ENCODE data around the gene RUSF1. TPM values are rescaled to one million over a fixed set of nuclear protein-coding genes. Genes with fewer than 3 reads are reported as not detected.

The RUSF1 gene
- total RNA-seq, 1 experiment from 2014 or later = 30.5 TPM

GRCh38 chr16:31532120-31532519, 23.9 kb upstream of the RUSF1 start:
- H3K27me3 ChIP-seq (ENCODE audit: low read length) = no peaks in the 10 kb centered on the region
- no peak overlapping the region for H2AFZ ChIP-seq (ENCODE audit: low read length)
- DNase-seq = no peak
- H3K4me3 ChIP-seq (ENCODE audit: low read length) = no peak overlapping the region
- no peaks in the 10 kb centered on the region for H3K79me2 ChIP-seq (ENCODE audit: low read length)
- no peak overlapping the region for H3K27ac ChIP-seq (ENCODE audit: low read length)
- no peak overlapping the region for H3K9ac ChIP-seq (ENCODE audit: low read length)
- H3K9me3 ChIP-seq (ENCODE audit: low read length) = no peaks in the 10 kb centered on the region
- H3K9me2 ChIP-seq (replicated peaks; ENCODE audit: insufficient read depth, low read length) = no peaks in the 10 kb centered on the region
- no peak overlapping the region for H3K4me2 ChIP-seq (ENCODE audit: low read depth, low read length, poor library complexity, severe bottlenecking)
- H3K36me3 ChIP-seq (ENCODE audit: insufficient read depth, low read length) = no peaks in the 10 kb centered on the region
- H3K4me1 ChIP-seq (ENCODE audit: low read length) = no peaks in the 10 kb centered on the region
- H4K20me1 ChIP-seq (ENCODE audit: insufficient read depth, low read depth, low read length) = no peaks in the 10 kb centered on the region

GRCh38 chr16:31531096-31531495, 22.9 kb upstream of the RUSF1 start:
- Histone ChIP-seq H3K36me3 (ENCODE audit: insufficient read depth, low read length) (no peaks in the 10 kb centered on the region), H3K27ac (ENCODE audit: low read length) (no peak overlapping the region), H3K79me2 (ENCODE audit: low read length) (no peaks in the 10 kb centered on the region), H3K4me2 (ENCODE audit: low read depth, low read length, poor library complexity, severe bottlenecking) (no peak overlapping the region), H3K4me1 (ENCODE audit: low read length) (no peaks in the 10 kb centered on the region), H3K9me3 (ENCODE audit: low read length) (no peaks in the 10 kb centered on the region), H2AFZ (ENCODE audit: low read length) (no peak overlapping the region), H3K27me3 (ENCODE audit: low read length) (no peaks in the 10 kb centered on the region), H3K4me3 (ENCODE audit: low read length) (no peak overlapping the region), H4K20me1 (ENCODE audit: insufficient read depth, low read depth, low read length) (no peaks in the 10 kb centered on the region), H3K9me2 (replicated peaks; ENCODE audit: insufficient read depth, low read length) (no peaks in the 10 kb centered on the region), H3K9ac (ENCODE audit: low read length) (no peak overlapping the region)
- DNase-seq = no peak

- no peaks in the 10 kb centered on the region for H3K9me2 ChIP-seq (replicated peaks; ENCODE audit: insufficient read depth, low read length)
- H3K4me3 ChIP-seq (ENCODE audit: low read length) = no peak overlapping the region
- H2AFZ ChIP-seq (ENCODE audit: low read length) = no peak overlapping the region
- no peaks in the 10 kb centered on the region for H3K79me2 ChIP-seq (ENCODE audit: low read length)
- H3K9ac ChIP-seq (ENCODE audit: low read length) = no peak overlapping the region
- no peaks in the 10 kb centered on the region for H3K27me3 ChIP-seq (ENCODE audit: low read length)
- H3K9me3 ChIP-seq (ENCODE audit: low read length) = no peaks in the 10 kb centered on the region
- H3K4me1 ChIP-seq (ENCODE audit: low read length) = no peaks in the 10 kb centered on the region
- no peak overlapping the region for H3K27ac ChIP-seq (ENCODE audit: low read length)
- H3K36me3 ChIP-seq (ENCODE audit: insufficient read depth, low read length) = no peaks in the 10 kb centered on the region
- DNase-seq = no peak
- H3K4me2 ChIP-seq (ENCODE audit: low read depth, low read length, poor library complexity, severe bottlenecking) = no peak overlapping the region
- H4K20me1 ChIP-seq (ENCODE audit: insufficient read depth, low read depth, low read length) = no peaks in the 10 kb centered on the region
These were observed 22.2 kb upstream of the RUSF1 start for GRCh38 chr16:31530405-31530804.

GRCh38 chr16:31529937-31530312, 21.7 kb upstream of the RUSF1 start:
- Histone ChIP-seq H3K27me3 (ENCODE audit: low read length) (no peaks in the 10 kb centered on the region), H3K9me3 (ENCODE audit: low read length) (no peaks in the 10 kb centered on the region), H3K27ac (ENCODE audit: low read length) (no peak overlapping the region), H4K20me1 (ENCODE audit: insufficient read depth, low read depth, low read length) (no peaks in the 10 kb centered on the region), H3K9me2 (replicated peaks; ENCODE audit: insufficient read depth, low read length) (no peaks in the 10 kb centered on the region), H3K4me1 (ENCODE audit: low read length) (no peaks in the 10 kb centered on the region), H3K36me3 (ENCODE audit: insufficient read depth, low read length) (no peaks in the 10 kb centered on the region), H3K4me3 (ENCODE audit: low read length) (no peak overlapping the region), H3K4me2 (ENCODE audit: low read depth, low read length, poor library complexity, severe bottlenecking) (no peak overlapping the region), H2AFZ (ENCODE audit: low read length) (no peak overlapping the region), H3K79me2 (ENCODE audit: low read length) (no peaks in the 10 kb centered on the region), H3K9ac (ENCODE audit: low read length) (no peak overlapping the region)
- no peak for DNase-seq

GRCh38 chr16:31529108-31529936, 21.1 kb upstream of the RUSF1 start:
- Histone ChIP-seq H3K9ac (ENCODE audit: low read length) (no peak overlapping the region), H3K79me2 (ENCODE audit: low read length) (no peaks in the 10 kb centered on the region), H3K4me2 (ENCODE audit: low read depth, low read length, poor library complexity, severe bottlenecking) (no peak overlapping the region), H3K27me3 (ENCODE audit: low read length) (no peaks in the 10 kb centered on the region), H3K9me2 (replicated peaks; ENCODE audit: insufficient read depth, low read length) (no peaks in the 10 kb centered on the region), H3K4me3 (ENCODE audit: low read length) (no peak overlapping the region), H2AFZ (ENCODE audit: low read length) (no peak overlapping the region), H3K27ac (ENCODE audit: low read length) (no peak overlapping the region), H3K9me3 (ENCODE audit: low read length) (no peaks in the 10 kb centered on the region), H3K4me1 (ENCODE audit: low read length) (no peaks in the 10 kb centered on the region), H4K20me1 (ENCODE audit: insufficient read depth, low read depth, low read length) (no peaks in the 10 kb centered on the region), H3K36me3 (ENCODE audit: insufficient read depth, low read length) (no peaks in the 10 kb centered on the region)
- DNase-seq = no peak

- H3K9me2 ChIP-seq (replicated peaks; ENCODE audit: insufficient read depth, low read length) = no peaks in the 10 kb centered on the region
- no peaks in the 10 kb centered on the region for H3K4me1 ChIP-seq (ENCODE audit: low read length)
- no peaks in the 10 kb centered on the region for H3K36me3 ChIP-seq (ENCODE audit: insufficient read depth, low read length)
- no peak overlapping the region for H3K27ac ChIP-seq (ENCODE audit: low read length)
- no peak for DNase-seq
- H3K9ac ChIP-seq (ENCODE audit: low read length) = no peak overlapping the region
- no peaks in the 10 kb centered on the region for H3K27me3 ChIP-seq (ENCODE audit: low read length)
- no peaks in the 10 kb centered on the region for H3K9me3 ChIP-seq (ENCODE audit: low read length)
- H3K79me2 ChIP-seq (ENCODE audit: low read length) = no peaks in the 10 kb centered on the region
- no peak overlapping the region for H3K4me2 ChIP-seq (ENCODE audit: low read depth, low read length, poor library complexity, severe bottlenecking)
- no peak overlapping the region for H2AFZ ChIP-seq (ENCODE audit: low read length)
- no peaks in the 10 kb centered on the region for H4K20me1 ChIP-seq (ENCODE audit: insufficient read depth, low read depth, low read length)
- H3K4me3 ChIP-seq (ENCODE audit: low read length) = no peak overlapping the region
These were observed 20.4 kb upstream of the RUSF1 start for GRCh38 chr16:31528523-31529107.

- no peaks in the 10 kb centered on the region for H3K9me3 ChIP-seq (ENCODE audit: low read length)
- no peaks in the 10 kb centered on the region for H3K36me3 ChIP-seq (ENCODE audit: insufficient read depth, low read length)
- H3K27ac ChIP-seq (ENCODE audit: low read length) = no peak within 1 kb of the TSS
- H3K4me3 ChIP-seq (ENCODE audit: low read length) = no peak within 1 kb of the TSS
- H4K20me1 ChIP-seq (ENCODE audit: insufficient read depth, low read depth, low read length) = no peaks in the 10 kb centered on the region
- no peaks in the 10 kb centered on the region for H3K4me1 ChIP-seq (ENCODE audit: low read length)
- H3K4me2 ChIP-seq (ENCODE audit: low read depth, low read length, poor library complexity, severe bottlenecking) = no peak within 1 kb of the TSS
- H3K79me2 ChIP-seq (ENCODE audit: low read length) = no peaks in the 10 kb centered on the region
- DNase-seq = no peak
- H2AFZ ChIP-seq (ENCODE audit: low read length) = no peak within 1 kb of the TSS
- no peak within 1 kb of the TSS for H3K9ac ChIP-seq (ENCODE audit: low read length)
- no peaks in the 10 kb centered on the region for H3K9me2 ChIP-seq (replicated peaks; ENCODE audit: insufficient read depth, low read length)
- no peaks in the 10 kb centered on the region for H3K27me3 ChIP-seq (ENCODE audit: low read length)
These were observed 19.6 kb upstream of the RUSF1 start, which contains the start of gene AHSP for GRCh38 chr16:31527734-31528274. TSS of gene AHSP (plus strand) at chr16:31527900. CDS start at chr16:31528140, 240 bp downstream.

- H2AFZ ChIP-seq (ENCODE audit: low read length) = no peak overlapping the region
- H3K9ac ChIP-seq (ENCODE audit: low read length) = no peak overlapping the region
- no peaks in the 10 kb centered on the region for H3K36me3 ChIP-seq (ENCODE audit: insufficient read depth, low read length)
These were observed 16.9 kb upstream of the RUSF1 start for GRCh38 chr16:31525113-31525512.

More at GRCh38 chr16:31525113-31525512, 16.9 kb upstream of the RUSF1 start:
- Histone ChIP-seq H3K9me3 (ENCODE audit: low read length) (no peaks in the 10 kb centered on the region), H3K4me1 (ENCODE audit: low read length) (no peaks in the 10 kb centered on the region), H3K9me2 (replicated peaks; ENCODE audit: insufficient read depth, low read length) (no peaks in the 10 kb centered on the region), H3K79me2 (ENCODE audit: low read length) (no peaks in the 10 kb centered on the region), H3K4me3 (ENCODE audit: low read length) (no peak overlapping the region), H3K27me3 (ENCODE audit: low read length) (no peaks in the 10 kb centered on the region), H3K4me2 (ENCODE audit: low read depth, low read length, poor library complexity, severe bottlenecking) (no peak overlapping the region), H3K27ac (ENCODE audit: low read length) (no peak overlapping the region), H4K20me1 (ENCODE audit: insufficient read depth, low read depth, low read length) (no peaks in the 10 kb centered on the region)
- no peak for DNase-seq

Data from Karpas-422 (cell line).